H9 (cell line): Measurements from ENCODE around the gene PLXNA4. TPM values are rescaled to one million over a fixed set of nuclear protein-coding genes. Genes with fewer than 3 reads are reported as not detected.

Experiments used
- DNase-seq: peaks from one replicate; pipeline ENCODE4 v3.0.0-alpha.2; 2017
- H2AFZ ChIP-seq: one replicate; pipeline ENCODE4 v1.6.1; 2013; ENCODE audit warnings: mild to moderate bottlenecking, low read length, control low read depth, moderate library complexity
- H2AK5ac ChIP-seq: 2 replicates; pipeline ENCODE4 v1.6.1; 2013; ENCODE audit warnings: low read length, control low read depth, mixed read lengths; ENCODE audit not compliant: insufficient read length
- H2BK120ac ChIP-seq: one replicate; pipeline ENCODE4 v1.6.1; 2013; ENCODE audit warnings: low read depth, mild to moderate bottlenecking, low read length, control low read depth, inconsistent platforms; ENCODE audit not compliant: poor library complexity, severe bottlenecking
- H2BK12ac ChIP-seq: 2 replicates; pipeline ENCODE4 v1.6.1; 2013; ENCODE audit warnings: low read length, control low read depth, mixed read lengths, low read depth; ENCODE audit not compliant: insufficient read length
- H2BK15ac ChIP-seq: 2 replicates; pipeline ENCODE4 v1.6.1; 2013; ENCODE audit warnings: low read depth, low read length, control low read depth
- H2BK20ac ChIP-seq: one replicate; pipeline ENCODE4 v1.6.1; 2013; ENCODE audit warnings: low read depth, mild to moderate bottlenecking, low read length, control low read depth, inconsistent platforms; ENCODE audit not compliant: poor library complexity, severe bottlenecking
- H2BK5ac ChIP-seq: 2 replicates; pipeline ENCODE4 v1.6.1; 2013; ENCODE audit warnings: low read length, control low read depth, mixed read lengths; ENCODE audit not compliant: insufficient read length
- H3K14ac ChIP-seq: 2 replicates; pipeline ENCODE4 v1.6.1; 2013; ENCODE audit warnings: low read length, control low read depth; ENCODE audit not compliant: insufficient read depth
- H3K18ac ChIP-seq: 2 replicates; pipeline ENCODE4 v1.6.1; 2013; ENCODE audit warnings: low read depth, mild to moderate bottlenecking, mixed read lengths, low read length, control low read depth; ENCODE audit not compliant: insufficient read length
- H3K23ac ChIP-seq: 2 replicates; pipeline ENCODE4 v1.6.1; 2013; ENCODE audit warnings: low read length, control low read depth, mixed read lengths, low read depth; ENCODE audit not compliant: insufficient read length
- H3K23me2 ChIP-seq: 2 replicates; pipeline ENCODE4 v1.6.1; 2013; ENCODE audit warnings: low read depth, mild to moderate bottlenecking, mixed read lengths, low read length, control low read depth; ENCODE audit not compliant: insufficient read length, poor library complexity, severe bottlenecking
- H3K27ac ChIP-seq: 2 replicates; pipeline ENCODE4 v1.5.1; 2013; ENCODE audit warnings: low read length, control low read depth, mixed read lengths, low read depth; ENCODE audit not compliant: insufficient read length
- H3K27me3 ChIP-seq: 2 replicates; pipeline ENCODE4 v1.6.1; 2013; ENCODE audit warnings: low read length, control low read depth, inconsistent platforms; ENCODE audit not compliant: insufficient read depth
- H3K4ac ChIP-seq: 2 replicates; pipeline ENCODE4 v1.6.1; 2013; ENCODE audit warnings: low read depth, mild to moderate bottlenecking, control low read depth, inconsistent platforms, low read length, moderate library complexity
- H3K4me1 ChIP-seq: 2 replicates; pipeline ENCODE4 v1.6.1; 2013; ENCODE audit warnings: low read length, control low read depth, inconsistent platforms; ENCODE audit not compliant: insufficient read depth
- H3K4me2 ChIP-seq: 2 replicates; pipeline ENCODE4 v1.6.1; 2013; ENCODE audit warnings: low read length, control low read depth, mixed read lengths; ENCODE audit not compliant: insufficient read length, insufficient read depth
- H3K56ac ChIP-seq: 2 replicates; pipeline ENCODE4 v1.6.1; 2013; ENCODE audit warnings: low read depth, mild to moderate bottlenecking, mixed read lengths, low read length, control low read depth; ENCODE audit not compliant: insufficient read length
- H3K79me1 ChIP-seq: 2 replicates; pipeline ENCODE4 v1.6.1; 2013; ENCODE audit warnings: low read depth, mild to moderate bottlenecking, moderate library complexity, low read length, control low read depth, inconsistent platforms; ENCODE audit not compliant: insufficient read depth, poor library complexity, severe bottlenecking
- H3K79me2 ChIP-seq: 2 replicates; pipeline ENCODE4 v1.6.1; 2013; ENCODE audit warnings: low read length, control low read depth, inconsistent platforms; ENCODE audit not compliant: insufficient read depth
- H3K9ac ChIP-seq: 2 replicates; pipeline ENCODE4 v1.6.1; 2013; ENCODE audit warnings: low read length, control low read depth, mixed read lengths; ENCODE audit not compliant: insufficient read length; ENCODE audit errors: extremely low read depth
- H3K9me3 ChIP-seq: one replicate; pipeline ENCODE4 v1.6.1; 2013; ENCODE audit warnings: low read depth, low read length, inconsistent platforms; ENCODE audit not compliant: control insufficient read depth
- H3T11ph ChIP-seq: one replicate; pipeline ENCODE4 v1.6.1; 2013; ENCODE audit warnings: mild to moderate bottlenecking, low read length, control low read depth, inconsistent platforms
- H4K20me1 ChIP-seq: one replicate; pipeline ENCODE4 v1.6.1; 2013; ENCODE audit not compliant: control insufficient read depth, insufficient read length, insufficient read depth
- H4K5ac ChIP-seq: 2 replicates; pipeline ENCODE4 v1.6.1; 2013; ENCODE audit warnings: low read depth, mild to moderate bottlenecking, mixed read lengths, low read length, control low read depth; ENCODE audit not compliant: insufficient read length
- H4K8ac ChIP-seq: replicated peaks from 2 replicates; pipeline ENCODE4 v1.6.1; 2013; ENCODE audit warnings: low read length, control low read depth, mixed read lengths, low read depth; ENCODE audit not compliant: insufficient read length
- H4K91ac ChIP-seq: 2 replicates; pipeline ENCODE4 v1.6.1; 2013; ENCODE audit warnings: low read depth, mild to moderate bottlenecking, moderate library complexity, mixed read lengths, low read length, control low read depth; ENCODE audit not compliant: insufficient read length
- H3K27ac Mint-ChIP-seq, 3 experiments: 2 replicates in 2 of 3; 3 replicates in 1 of 3; pipeline ENCODE4 v1.8.0; 2020 to 2021; ENCODE audit warnings: mixed read lengths in 3 of 3, mild to moderate bottlenecking in 1 of 3, moderate library complexity in 1 of 3
- H3K27me3 Mint-ChIP-seq: 2 replicates; pipeline ENCODE4 v1.8.0; 2021; ENCODE audit warnings: low read depth, mild to moderate bottlenecking, moderate library complexity, mixed read lengths
- H3K36me3 Mint-ChIP-seq, 3 experiments: 2 replicates in 2 of 3; 3 replicates in 1 of 3; pipeline ENCODE4 v1.8.0; 2020 to 2021; ENCODE audit warnings: low read depth in 3 of 3, mixed read lengths in 3 of 3; ENCODE audit not compliant: insufficient read depth in 1 of 3
- H3K4me1 Mint-ChIP-seq, 2 experiments: 2 replicates each; pipeline ENCODE4 v1.8.0; 2020; ENCODE audit warnings: mixed read lengths in 2 of 2
- H3K4me3 Mint-ChIP-seq, 2 experiments: 2 replicates in 1 of 2; 3 replicates in 1 of 2; pipeline ENCODE4 v1.8.0; 2020 to 2021; ENCODE audit warnings: mild to moderate bottlenecking in 2 of 2, mixed read lengths in 2 of 2, moderate library complexity in 1 of 2
- H3K9me3 Mint-ChIP-seq, 2 experiments: 2 replicates in 1 of 2; 3 replicates in 1 of 2; pipeline ENCODE4 v1.8.0; 2020; ENCODE audit warnings: mild to moderate bottlenecking in 2 of 2, mixed read lengths in 2 of 2, moderate library complexity in 1 of 2
- CTCF ChIP-seq: fragments of 200-600 bp; sonication (generic); conservative IDR thresholded peaks from 3 replicates; pipeline ENCODE4 v1.8.0; 2021; ENCODE audit warnings: antibody characterized with exemption, mild to moderate bottlenecking
- WGBS: extraction: QIAGEN DNeasy Blood & Tissue Kit; methylation state at CpG from one replicate; pipeline ENCODE4 v1.1.7; 2013; ENCODE audit warnings: missing lambda C conversion rate, low lambda C conversion rate, mixed read lengths; ENCODE audit not compliant: insufficient read length; ENCODE audit errors: extremely low coverage; 5-methylcytosine and 5-hydroxymethylcytosine counted together
- total RNA-seq: library from RNA; stranded (reverse); gene quantifications from 2 replicates; pipeline ENCODE4 v1.2.1, GENCODE V29; 2021

PLXNA4 gene
- total RNA-seq, 1 experiment from 2014 or later = 0.35 TPM

GRCh38 chr7:132348341-132348740 lies 227.9 kb downstream of the PLXNA4 start:
- no peaks in the 10 kb centered on the region for H4K20me1 ChIP-seq
- H3K79me1 ChIP-seq = no peaks in the 10 kb centered on the region
- H3K9me3 Mint-ChIP-seq = peaks cover 0 to 3% of the 10 kb centered on the region in 2 experiments; a peak in 1 of 5 replicates
- H4K5ac ChIP-seq = no peak overlapping the region
- H3K79me2 ChIP-seq = no peaks in the 10 kb centered on the region
- no peak overlapping the region for H4K8ac ChIP-seq
- no peak overlapping the region for H3K9ac ChIP-seq
- H3K4me1 Mint-ChIP-seq = peaks cover 20 to 23% of the 10 kb centered on the region in 2 experiments
- peaks cover 12% of the 10 kb centered on the region for H3K27me3 Mint-ChIP-seq
- H2BK120ac ChIP-seq = no peak overlapping the region
- H3K56ac ChIP-seq = no peak overlapping the region
- no peak overlapping the region for H3K4ac ChIP-seq
- H3K9me3 ChIP-seq = no peaks in the 10 kb centered on the region
- no peak overlapping the region for H3K27ac ChIP-seq
- no peak overlapping the region for H2BK15ac ChIP-seq
- H2BK5ac ChIP-seq = no peak overlapping the region
- H3K4me2 ChIP-seq = no peak overlapping the region
- no peak overlapping the region for H2BK12ac ChIP-seq
- H3K4me3 Mint-ChIP-seq = no peak overlapping the region
- H3T11ph ChIP-seq = no peak overlapping the region
- no peak overlapping the region for H3K18ac ChIP-seq
- WGBS = no CpG with 5 or more reads among the region's 4 CpGs
- no peak overlapping the region for H2AFZ ChIP-seq
- no peak overlapping the region for H3K14ac ChIP-seq
- no peak overlapping the region for H2BK20ac ChIP-seq
- DNase-seq = no peak
- no peak overlapping the region for H4K91ac ChIP-seq
- H3K27me3 ChIP-seq = no peaks in the 10 kb centered on the region
- no peak overlapping the region for H3K27ac Mint-ChIP-seq
- no peak for TF ChIP-seq CTCF
- H3K23me2 ChIP-seq = no peaks in the 10 kb centered on the region
- H2AK5ac ChIP-seq = no peak overlapping the region
- H3K4me1 ChIP-seq = no peaks in the 10 kb centered on the region; the same call in 1 of the 2 replicates
- H3K23ac ChIP-seq = no peak overlapping the region
- H3K36me3 Mint-ChIP-seq = no peaks in the 10 kb centered on the region
